ENCODE data around the gene KIFC3. TPM values are rescaled to one million over a fixed set of nuclear protein-coding genes. Genes with fewer than 3 reads are reported as not detected.
A peak's percentile ranks its signal among the peaks of the same experiment; 100 is the strongest.

KIFC3 gene
- total and polyA plus RNA-seq, 2 of the 8 experiments (the other 6 are each of a cell fraction or from before 2014, with no cell fraction given): 2.1 to 7.1 TPM

GRCh38 chr16:57761301-57761700 is 41.0 kb downstream of the KIFC3 start:
- no peaks in the 10 kb centered on the region for H3K79me1 ChIP-seq (ENCODE audit: low read depth, low read length)
- WGBS, 2 experiments (ENCODE audit: extremely low coverage in 1 of 2, insufficient coverage in 1 of 2, insufficient read length in 1 of 2, insufficient replicate concordance in 2 of 2, low coverage in 1 of 2, low lambda C conversion rate in 2 of 2, missing lambda C conversion rate in 1 of 2): 72% methylated on average over 5 of the region's 9 CpGs; no CpG with 5 or more reads in 1 of the 2 experiments
- POLR2A ChIA-PET (ENCODE audit: partially characterized antibody): interaction anchor here (0.6 to 2.4 kb wide), 7 partner anchors 13 to 244 kb away, joined by 3 to 13 read pairs (median 3); partner anchors contain the start of gene KATNB1

More at GRCh38 chr16:57761301-57761700, 41.0 kb downstream of the KIFC3 start:
- Histone ChIP-seq H2AK5ac (ENCODE audit: low read depth, low read length) (0 out of 2 replicates have a peak overlapping the region, but pooled peaks have one; percentile 53), H2BK5ac (ENCODE audit: low read depth, low read length) (0 out of 2 replicates have a peak overlapping the region, but pooled peaks have one; percentile 15), H4K8ac (ENCODE audit: extremely low read depth, insufficient read depth, low read length) (peak overlapping the region; percentile 31), H4K91ac (replicated peaks; ENCODE audit: insufficient read length, low read length) (no peak overlapping the region), H4K5ac (ENCODE audit: insufficient read length, low read depth, low read length) (no peak overlapping the region), H3K4ac (replicated peaks; ENCODE audit: insufficient read length, low read depth, low read length) (no peak overlapping the region), H2AFZ (ENCODE audit: low read length) (no peak overlapping the region), H3K27me3 (replicated peaks in 1 of 4; ENCODE audit: control insufficient read depth in 3 of 4, extremely low read depth in 1 of 4, insufficient read depth in 3 of 4, low read length in 3 of 4) (no peaks in the 10 kb centered on the region; a peak in 1 of 7 replicates), H3K9ac (replicated peaks in 1 of 4; ENCODE audit: extremely low read depth in 1 of 4, low read depth in 3 of 4, low read length in 3 of 4) (no peak overlapping the region), H3K27ac (ENCODE audit: low read depth, low read length) (no peak overlapping the region), H3K56ac (replicated peaks; ENCODE audit: insufficient read length, low read depth, low read length) (no peak overlapping the region), H3K23me2 (ENCODE audit: low read depth, low read length) (no peaks in the 10 kb centered on the region), H3K14ac (ENCODE audit: insufficient read length) (no peak overlapping the region), H3K4me3 (ENCODE audit: extremely low read depth in 1 of 4, insufficient read depth in 2 of 4, low read depth in 3 of 4, low read length in 4 of 4) (no peak overlapping the region), H2BK120ac (replicated peaks; ENCODE audit: low read depth, low read length) (no peak overlapping the region), H3K18ac (ENCODE audit: extremely low read depth, low read length) (peak overlapping the region; percentile 48; the same call in 1 of the 2 replicates), H3K36me3 (ENCODE audit: control insufficient read depth in 2 of 4, insufficient read depth in 4 of 4, low read length in 3 of 4) (no peaks in the 10 kb centered on the region), H2BK15ac (ENCODE audit: low read length) (no peak overlapping the region; the same call in 1 of the 2 replicates), H3K79me2 (ENCODE audit: control insufficient read depth in 1 of 2, insufficient read depth in 2 of 2, low read length in 2 of 2) (no peaks in the 10 kb centered on the region), H2BK20ac (ENCODE audit: low read length) (no peak overlapping the region), H3K4me2 (ENCODE audit: insufficient read depth in 1 of 2, low read depth in 2 of 2, low read length in 2 of 2) (no peak overlapping the region), H2BK12ac (ENCODE audit: low read depth, low read length) (no peak overlapping the region; the same call in 1 of the 2 replicates), H4K20me1 (replicated peaks in 1 of 2; ENCODE audit: control insufficient read depth in 1 of 2, insufficient read depth in 2 of 2, low read length in 2 of 2) (peaks cover 3 to 4% of the 10 kb centered on the region in 2 experiments), H3K9me3 (ENCODE audit: insufficient read depth in 2 of 2, low read depth in 1 of 2, low read length in 1 of 2) (no peaks in the 10 kb centered on the region), H3K23ac (ENCODE audit: insufficient read length) (no peak overlapping the region), H3K4me1 (replicated peaks in 1 of 4; ENCODE audit: control insufficient read depth in 3 of 4, insufficient read depth in 4 of 4, low read length in 3 of 4) (peaks cover 0 to 15% (median 7%) of the 10 kb centered on the region in 4 experiments; a peak in 4 of 7 replicates)
- TF ChIP-seq MAFK (IDR thresholded peaks at IDR 0.05; ENCODE audit: low read depth, low read length): no peak
- TF ChIP-seq SAP30 (IDR thresholded peaks at IDR 0.05; ENCODE audit: insufficient read depth, insufficient replicate concordance, low read length): no peak
- TF ChIP-seq TBP (IDR thresholded peaks at IDR 0.05; ENCODE audit: low read depth, low read length): no peak
- TF ChIP-seq CTCF (IDR thresholded peaks at IDR 0.05; ENCODE audit: control extremely low read depth in 1 of 3, insufficient read depth in 1 of 3, low read depth in 1 of 3, low read length in 3 of 3): no peak
- TF ChIP-seq ASH2L (IDR thresholded peaks at IDR 0.05; ENCODE audit: low read length): no peak
- no peak for TF ChIP-seq RXRA (IDR thresholded peaks at IDR 0.05; ENCODE audit: insufficient read depth, low read depth, low read length)
- TF ChIP-seq ATF3 (IDR thresholded peaks at IDR 0.05; ENCODE audit: insufficient read depth, low read depth, low read length): no peak
- no peak for TF ChIP-seq KDM5A (IDR thresholded peaks at IDR 0.05; ENCODE audit: low read length)
- TF ChIP-seq SIX5 (IDR thresholded peaks at IDR 0.05; ENCODE audit: low read depth, low read length): no peak
- TF ChIP-seq MAX (IDR thresholded peaks at IDR 0.05): no peak
- FAIRE-seq (no peak), DNase-seq (ENCODE audit: low read depth in 1 of 2, low spot score in 2 of 2) (no peak)
- CTCF ChIA-PET (ENCODE audit: partially characterized antibody): interaction anchor here (0.9 to 4.8 kb wide), 14 partner anchors 12 to 180 kb away, joined by 3 to 18 read pairs (median 4); partner anchors contain the start of gene KATNB1
